T-cell (primary cell): ENCODE results near the gene TRPC4AP. TPM values are rescaled to one million over a fixed set of nuclear protein-coding genes. Genes with fewer than 3 reads are reported as not detected.

Source experiments
- ATAC-seq, 4 experiments: fragments of 200-7000 bp in 3 of 4; fragments of 150-1000 bp in 1 of 4; cut with Tn5 transposase; replicated peaks in 1 of 4; 1 replicate in 3 of 4; 2 replicates in 1 of 4; pipeline ENCODE4 v1.10.0; 2021; ENCODE audit warnings: moderate library complexity in 3 of 4, mild to moderate bottlenecking in 2 of 4, moderate number of reproducible peaks in 1 of 4
- CTCF ChIA-PET, 2 donors: fragments of 300-600 bp; sonication (Branson Sonifier 250); formaldehyde crosslinking; loops; one replicate each; lab custom pipeline; 2022; ENCODE audit warnings: antibody characterized with exemption in 2 of 2; lab: Charles Lee
- POLR2A ChIA-PET, 2 donors: fragments of 300-600 bp; sonication (Branson Sonifier 250); formaldehyde crosslinking; loops; one replicate each; lab custom pipeline; 2022; ENCODE audit warnings: antibody characterized with exemption in 2 of 2; lab: Charles Lee
- DNase-seq, 35 experiments: peaks; one replicate each; pipeline versions ENCODE4 v3.0.0 to v3.0.0-alpha.2; 2013 to 2023
- H3K27ac ChIP-seq: one replicate; pipeline ENCODE4 v1.5.1; 2013; ENCODE audit warnings: low read length
- H3K27me3 ChIP-seq, 2 experiments: replicated peaks in 1 of 2; 1 replicate in 1 of 2; 2 replicates in 1 of 2; pipeline versions ENCODE4 v1.6.1 to v1.7.0; 2013; ENCODE audit warnings: low read length in 1 of 2, mixed read lengths in 1 of 2; ENCODE audit not compliant: control insufficient read depth in 2 of 2, insufficient read depth in 2 of 2; ENCODE audit errors: extremely low read depth in 1 of 2
- H3K36me3 ChIP-seq, 2 donors: 1 replicate in 1 of 2; 2 replicates in 1 of 2; pipeline versions ENCODE4 v1.6.1 to v1.7.0; 2013; ENCODE audit warnings: low read length in 1 of 2; ENCODE audit not compliant: control insufficient read depth in 2 of 2, insufficient read depth in 1 of 2; ENCODE audit errors: extremely low read depth in 1 of 2
- H3K4me1 ChIP-seq, 2 experiments: 1 replicate in 1 of 2; 2 replicates in 1 of 2; pipeline versions ENCODE4 v1.6.1 to v1.7.0; 2013; ENCODE audit warnings: low read length in 2 of 2, mixed read lengths in 1 of 2; ENCODE audit not compliant: insufficient read depth in 2 of 2, control insufficient read depth in 1 of 2; ENCODE audit errors: extremely low read depth in 1 of 2
- H3K4me3 ChIP-seq, 2 donors: 1 replicate in 1 of 2; 2 replicates in 1 of 2; pipeline versions ENCODE4 v1.5.1 to v1.7.0; 2013; ENCODE audit warnings: mild to moderate bottlenecking in 2 of 2, low read length in 1 of 2, moderate library complexity in 1 of 2; ENCODE audit not compliant: control insufficient read depth in 1 of 2; ENCODE audit errors: extremely low read depth in 1 of 2
- H3K9me3 ChIP-seq: 2 replicates; pipeline ENCODE4 v1.7.0; 2013
- H3K27ac Mint-ChIP-seq, 2 donors: one replicate each; pipeline ENCODE4 v1.8.0; 2020 to 2021; ENCODE audit warnings: mild to moderate bottlenecking in 2 of 2, mixed read lengths in 2 of 2
- H3K27me3 Mint-ChIP-seq, 2 donors: one replicate each; pipeline ENCODE4 v1.8.0; 2021 to 2022; ENCODE audit warnings: mixed read lengths in 2 of 2
- H3K36me3 Mint-ChIP-seq: one replicate; pipeline ENCODE4 v1.8.0; 2021; ENCODE audit warnings: mixed read lengths
- H3K4me1 Mint-ChIP-seq, 3 donors: one replicate each; pipeline ENCODE4 v1.8.0; 2020 to 2022; ENCODE audit warnings: mixed read lengths in 3 of 3, mild to moderate bottlenecking in 1 of 3
- H3K4me3 Mint-ChIP-seq, 3 donors: one replicate each; pipeline ENCODE4 v1.8.0; 2020 to 2022; ENCODE audit warnings: mild to moderate bottlenecking in 3 of 3, mixed read lengths in 3 of 3, moderate library complexity in 3 of 3
- H3K9me3 Mint-ChIP-seq, 3 donors: one replicate each; pipeline ENCODE4 v1.8.0; 2020 to 2022; ENCODE audit warnings: mixed read lengths in 3 of 3
- WGBS: methylation state at CpG from one replicate; pipeline ENCODE4 v1.1.5; 2013; ENCODE audit warnings: missing lambda C conversion rate; ENCODE audit not compliant: insufficient coverage; 5-methylcytosine and 5-hydroxymethylcytosine counted together
- total RNA-seq, 35 experiments: library from RNA in 6 of 35; stranded (reverse) in 6 of 35; fragments of 120-200 nt in 1 of 35; gene quantifications; one replicate each; pipeline versions ENCODE4 v1.2.1 to v1.2.4 and lab custom pipeline; 2013 to 2026

The TRPC4AP gene
- total RNA-seq, 5 donors from 2014 or later (not counting 1 experiment from before 2014, with no cell fraction given), result 56.3 to 65.5 (median 63.5) TPM

DNA sequence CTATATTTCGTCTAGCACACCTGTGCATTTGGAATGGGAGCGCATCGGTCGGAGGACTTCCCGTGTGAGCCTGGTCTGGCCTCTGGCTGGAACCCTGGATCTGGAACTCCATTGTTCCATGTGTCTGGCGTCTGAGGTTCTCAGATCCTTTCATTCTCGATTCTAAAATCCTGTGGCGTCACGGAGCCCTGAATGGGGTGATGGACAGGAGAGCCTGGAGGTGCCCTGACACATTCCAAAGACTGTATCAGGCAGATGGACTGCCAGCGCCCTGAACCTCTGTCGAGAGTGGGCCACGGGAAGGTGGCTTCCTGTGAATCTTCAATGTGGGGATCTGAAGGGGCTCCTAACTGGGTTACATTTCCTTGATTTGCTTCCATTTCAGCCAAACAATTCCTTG is 116.3 kb downstream of the TRPC4AP start:
- CTCF ChIA-PET, result no interaction called here

DNA sequence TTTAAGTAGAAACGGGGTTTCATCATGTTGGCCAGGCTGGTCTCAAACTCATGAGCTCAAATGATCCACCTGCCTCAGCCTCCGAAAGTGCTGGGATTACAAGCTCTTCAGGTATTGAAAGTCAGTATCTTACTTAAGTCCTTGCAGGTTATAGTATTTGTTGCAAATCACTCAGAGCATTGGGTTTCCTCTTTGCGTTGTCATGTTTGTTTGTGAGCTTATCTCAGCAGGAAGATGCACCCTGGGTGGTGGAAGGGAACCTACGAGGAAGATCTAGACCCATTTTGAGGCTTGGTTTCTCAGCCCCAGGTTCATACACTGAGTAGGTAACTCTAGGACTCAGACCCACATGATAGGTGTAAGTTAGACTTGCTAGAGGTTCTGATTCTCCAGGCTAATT is 118.4 kb downstream of the TRPC4AP start:
- no peaks in the 10 kb centered on the region for H3K36me3 ChIP-seq
- H3K36me3 Mint-ChIP-seq, result no peaks in the 10 kb centered on the region
- H3K4me3 Mint-ChIP-seq, result no peak overlapping the region
- no peaks in the 10 kb centered on the region for H3K4me1 Mint-ChIP-seq
- peaks cover 0 to 24% of the 10 kb centered on the region in 2 experiments for H3K27me3 ChIP-seq
- no peaks in the 10 kb centered on the region for H3K9me3 Mint-ChIP-seq
- no peaks in the 10 kb centered on the region for H3K4me1 ChIP-seq
- no peak overlapping the region for H3K27ac Mint-ChIP-seq
- 43% methylated on average over 1 of the region's 4 CpGs for WGBS
- no peak for DNase-seq
- no peak overlapping the region for H3K4me3 ChIP-seq
- no peak for ATAC-seq
- no peaks in the 10 kb centered on the region for H3K9me3 ChIP-seq
- peaks cover 5 to 13% of the 10 kb centered on the region in 2 donors for H3K27me3 Mint-ChIP-seq
- H3K27ac ChIP-seq, result no peak overlapping the region
- ChIA-PET POLR2A (no interaction called here), CTCF (interaction anchor here in 1 of 2 donors (0.7 kb wide), 1 partner anchor 42 kb away, joined by 3 read pairs; no protein-coding TSS in a partner anchor)

More for the DNA sequence above, 116.3 kb downstream of the TRPC4AP start:
- Mint-ChIP-seq H3K36me3 (no peaks in the 10 kb centered on the region), H3K4me3 (no peak overlapping the region), H3K27ac (no peak overlapping the region), H3K4me1 (no peaks in the 10 kb centered on the region), H3K9me3 (no peaks in the 10 kb centered on the region), H3K27me3 (peaks cover 6 to 16% of the 10 kb centered on the region in 2 donors)
- no peak for DNase-seq
- no peaks in the 10 kb centered on the region for H3K4me1 ChIP-seq
- no peak for ATAC-seq
- peaks cover 0 to 43% of the 10 kb centered on the region in 2 experiments for H3K27me3 ChIP-seq
- H3K4me3 ChIP-seq, result no peak overlapping the region
- no peaks in the 10 kb centered on the region for H3K9me3 ChIP-seq
- POLR2A ChIA-PET, result no interaction called here
- no peak overlapping the region for H3K27ac ChIP-seq
- 90% methylated on average over 11 of the region's 12 CpGs for whole genome bisulfite sequencing
- H3K36me3 ChIP-seq, result no peaks in the 10 kb centered on the region

DNA sequence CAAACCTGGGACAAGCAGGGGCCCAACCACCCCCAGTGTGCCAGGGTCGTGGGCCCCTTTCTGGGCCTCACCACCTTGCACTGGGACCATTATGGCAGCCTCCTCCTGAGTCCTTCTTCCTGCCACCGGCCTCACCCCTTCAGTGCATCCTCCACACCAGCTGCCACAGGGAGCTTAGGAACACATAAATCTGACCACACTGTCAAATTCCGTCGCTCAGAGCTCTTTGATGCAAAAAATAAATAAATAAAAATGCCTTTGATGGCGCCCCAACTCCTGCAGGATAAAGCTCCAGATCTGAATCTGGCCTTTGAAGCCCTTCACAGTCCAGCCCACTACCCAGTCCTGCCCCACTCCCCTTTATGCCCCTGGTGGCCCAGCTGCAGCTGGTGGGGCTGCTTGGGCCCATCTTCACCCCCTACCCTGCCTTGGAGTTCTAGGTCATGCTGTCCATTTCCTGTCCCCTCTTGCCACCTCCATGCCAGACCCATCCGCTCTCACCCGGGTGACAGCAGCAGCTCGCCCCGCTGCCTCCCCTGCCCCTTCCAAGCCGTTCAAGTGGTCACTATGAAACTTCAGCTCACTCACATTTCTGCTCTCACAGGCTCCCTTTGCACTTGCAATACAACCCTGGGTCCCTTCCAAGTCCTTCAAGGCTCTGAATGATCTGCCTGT is 120.9 kb downstream of the TRPC4AP start:
- Mint-ChIP-seq H3K4me3 (no peak overlapping the region), H3K9me3 (no peaks in the 10 kb centered on the region), H3K36me3 (no peaks in the 10 kb centered on the region), H3K27me3 (no peaks in the 10 kb centered on the region), H3K27ac (no peak overlapping the region), H3K4me1 (no peaks in the 10 kb centered on the region)
- POLR2A ChIA-PET, result no interaction called here
- no peak overlapping the region for H3K4me3 ChIP-seq
- CTCF ChIA-PET, result no interaction called here
- DNase-seq, result no peak
- H3K27me3 ChIP-seq, result peaks cover 0 to 11% of the 10 kb centered on the region in 2 experiments
- H3K9me3 ChIP-seq, result no peaks in the 10 kb centered on the region
- WGBS, result 86% methylated on average over 10 of the region's 10 CpGs
- ATAC-seq, result no peak
- no peaks in the 10 kb centered on the region for H3K36me3 ChIP-seq
- H3K27ac ChIP-seq, result no peak overlapping the region
- H3K4me1 ChIP-seq, result no peaks in the 10 kb centered on the region

DNA sequence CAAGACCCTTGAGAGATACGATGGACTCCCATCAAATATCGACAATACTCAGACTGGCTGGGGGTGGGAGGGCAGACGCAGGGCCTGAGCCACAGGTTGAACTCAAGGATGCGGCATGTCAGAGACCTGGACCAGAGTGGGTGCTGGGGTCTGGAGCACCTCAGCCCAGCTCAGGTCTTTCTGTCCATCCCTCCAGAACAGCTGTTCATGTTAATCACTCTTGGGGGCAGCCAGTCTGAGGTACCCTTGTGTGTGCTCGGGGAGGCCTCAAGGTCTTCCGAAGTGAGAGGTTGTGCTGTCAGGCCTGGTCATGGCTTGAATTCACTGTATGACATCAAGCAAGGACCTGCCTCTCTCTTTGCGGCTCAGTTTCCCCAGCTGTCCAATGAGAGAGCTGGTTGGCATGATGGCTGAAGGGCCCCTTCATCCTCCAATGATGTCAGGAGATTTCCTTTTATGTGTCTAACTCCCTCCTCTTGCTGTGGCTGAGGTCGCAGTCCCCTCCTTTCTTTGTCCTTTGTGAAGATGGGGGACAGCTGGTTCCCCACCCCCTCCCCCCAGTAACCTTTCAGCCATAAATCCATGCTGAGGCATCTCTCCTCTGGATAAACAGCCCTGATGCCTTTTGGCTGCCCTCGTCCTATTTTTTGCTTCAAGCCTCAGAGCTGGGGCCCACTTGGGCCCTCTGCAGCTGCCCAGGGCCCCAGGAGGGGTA is 121.6 kb downstream of the TRPC4AP start:
- ChIA-PET CTCF (interaction anchor here in 1 of 2 donors (0.5 kb wide), 1 partner anchor 664 kb away, joined by 5 read pairs; no protein-coding TSS in a partner anchor), POLR2A (no interaction called here)
- no peaks in the 10 kb centered on the region for H3K4me1 ChIP-seq
- no peaks in the 10 kb centered on the region for H3K36me3 ChIP-seq
- Mint-ChIP-seq H3K4me1 (no peaks in the 10 kb centered on the region), H3K9me3 (no peaks in the 10 kb centered on the region), H3K36me3 (no peaks in the 10 kb centered on the region), H3K4me3 (no peak overlapping the region), H3K27ac (no peak overlapping the region), H3K27me3 (no peaks in the 10 kb centered on the region)
- ATAC-seq, result no peak
- no peak for DNase-seq
- H3K9me3 ChIP-seq, result no peaks in the 10 kb centered on the region
- 87% methylated on average over 7 of the region's 9 CpGs for WGBS
- H3K27ac ChIP-seq, result no peak overlapping the region
- H3K4me3 ChIP-seq, result no peak overlapping the region
- H3K27me3 ChIP-seq, result peaks cover 0 to 5% of the 10 kb centered on the region in 2 experiments

DNA sequence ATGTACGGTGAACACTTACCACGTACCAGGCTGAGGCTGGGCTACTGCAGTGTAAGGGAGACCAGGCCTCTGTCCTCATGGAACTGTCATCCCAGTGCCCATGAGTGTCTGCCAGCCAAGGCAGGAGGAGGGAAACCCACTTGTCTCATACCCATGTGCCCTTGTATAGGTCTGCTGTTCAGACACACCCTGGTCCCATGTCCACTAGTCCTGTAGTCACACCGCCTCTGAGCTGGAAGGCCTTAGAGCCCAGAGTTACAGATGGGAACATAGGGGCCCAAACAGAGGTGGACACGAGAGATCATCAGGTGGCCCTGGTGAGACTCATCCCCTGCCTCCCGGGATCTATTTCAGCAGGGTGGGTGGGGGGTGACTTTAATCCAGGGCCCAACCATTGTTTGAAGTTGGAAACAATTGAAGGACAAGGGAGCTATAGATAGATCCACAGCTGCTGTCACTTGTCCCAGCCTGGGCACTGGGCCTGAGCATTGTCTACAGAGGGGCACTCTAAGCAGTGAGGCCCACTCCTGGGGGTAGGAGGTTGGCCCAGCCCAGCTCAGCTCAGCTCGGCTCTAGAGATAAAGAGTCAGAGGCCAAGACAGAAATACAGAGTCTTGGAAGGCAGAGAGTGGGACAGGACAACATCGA is 122.3 kb downstream of the TRPC4AP start:
- DNase-seq, result no peak
- ATAC-seq, result no peak
- Mint-ChIP-seq H3K9me3 (no peaks in the 10 kb centered on the region), H3K36me3 (no peaks in the 10 kb centered on the region), H3K27ac (no peak overlapping the region), H3K4me1 (no peaks in the 10 kb centered on the region), H3K27me3 (no peaks in the 10 kb centered on the region), H3K4me3 (no peak overlapping the region)
- peaks cover 0 to 4% of the 10 kb centered on the region in 2 experiments for H3K27me3 ChIP-seq
- H3K27ac ChIP-seq, result no peak overlapping the region
- POLR2A ChIA-PET, result no interaction called here
- H3K36me3 ChIP-seq, result no peaks in the 10 kb centered on the region
- 85% methylated on average over 4 of the region's 7 CpGs for WGBS
- no peaks in the 10 kb centered on the region for H3K4me1 ChIP-seq
- H3K4me3 ChIP-seq, result no peak overlapping the region
- H3K9me3 ChIP-seq, result no peaks in the 10 kb centered on the region
- CTCF ChIA-PET, result interaction anchor here in 1 of 2 donors (0.5 kb wide), 1 partner anchor 663 kb away, joined by 5 read pairs; no protein-coding TSS in a partner anchor

DNA sequence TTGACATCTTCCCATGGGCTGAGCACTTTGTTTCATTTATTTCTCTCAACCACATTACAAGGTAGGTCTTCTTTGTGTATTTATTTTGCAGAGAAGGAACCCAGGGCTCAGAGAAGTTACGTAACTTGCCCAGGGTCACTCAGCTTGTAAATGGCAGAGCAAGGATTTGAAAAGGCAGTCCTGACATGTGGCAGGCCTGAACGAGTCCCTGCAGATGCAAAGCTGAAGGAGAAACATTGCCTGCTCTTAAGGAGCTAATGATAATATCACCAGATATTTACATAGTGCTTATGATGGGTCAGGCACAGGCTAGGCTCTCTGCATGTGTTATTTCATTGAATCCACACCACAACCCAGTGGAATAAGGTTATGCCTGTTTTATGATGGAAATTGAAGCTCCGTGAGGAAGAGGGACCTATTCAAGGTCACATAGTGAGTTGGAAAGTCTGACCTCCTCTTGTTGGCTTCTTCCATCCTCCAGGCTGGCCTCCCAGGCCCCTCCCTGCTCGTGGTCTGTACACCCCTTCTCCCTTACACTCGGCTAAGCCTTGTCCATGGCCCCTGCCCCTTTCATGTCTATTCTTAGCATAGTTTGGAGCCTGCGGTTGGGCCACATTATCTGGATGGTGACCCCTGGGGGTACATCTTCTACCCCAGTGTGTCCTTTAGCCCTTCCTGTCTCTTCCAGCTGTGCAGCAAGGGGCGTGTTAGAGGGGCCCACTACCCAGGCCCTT is 124.4 kb downstream of the TRPC4AP start:
- no peak overlapping the region for H3K4me3 Mint-ChIP-seq
- Histone ChIP-seq H3K27ac (no peak overlapping the region), H3K4me3 (no peak overlapping the region), H3K36me3 (no peaks in the 10 kb centered on the region), H3K27me3 (peaks cover 0 to 4% of the 10 kb centered on the region in 2 experiments), H3K4me1 (no peaks in the 10 kb centered on the region), H3K9me3 (no peaks in the 10 kb centered on the region)
- no peaks in the 10 kb centered on the region for H3K36me3 Mint-ChIP-seq
- no peaks in the 10 kb centered on the region for H3K9me3 Mint-ChIP-seq
- H3K4me1 Mint-ChIP-seq, result no peaks in the 10 kb centered on the region
- H3K27me3 Mint-ChIP-seq, result no peaks in the 10 kb centered on the region
- H3K27ac Mint-ChIP-seq, result no peak overlapping the region
- WGBS, result 80% methylated on average over 3 of the region's 7 CpGs
- POLR2A ChIA-PET, result no interaction called here
- DNase-seq, result no peak
- CTCF ChIA-PET, result no interaction called here
- ATAC-seq, result no peak
